Fibroblast of lung (primary cell): ENCODE data around the gene ADD3.

Source experiments
- EZH2 ChIP-seq: IDR thresholded peaks from 2 replicates; pipeline ENCODE4 v1.5.1; 2012; ENCODE audit warnings: low read length, control low read depth, mild to moderate bottlenecking; ENCODE audit errors: missing control alignments
- TF ChIP-seq, protein P1 (sequence below), 2 donors: IDR thresholded peaks in 1 of 2; conservative IDR thresholded peaks in 1 of 2; 1 replicate in 1 of 2; 2 replicates in 1 of 2; pipeline ENCODE4 v1.5.1; 2011 to 2012; ENCODE audit warnings: low read length in 2 of 2, control low read depth in 1 of 2, inconsistent platforms in 1 of 2, low read depth in 1 of 2, mild to moderate bottlenecking in 1 of 2

DNA sequence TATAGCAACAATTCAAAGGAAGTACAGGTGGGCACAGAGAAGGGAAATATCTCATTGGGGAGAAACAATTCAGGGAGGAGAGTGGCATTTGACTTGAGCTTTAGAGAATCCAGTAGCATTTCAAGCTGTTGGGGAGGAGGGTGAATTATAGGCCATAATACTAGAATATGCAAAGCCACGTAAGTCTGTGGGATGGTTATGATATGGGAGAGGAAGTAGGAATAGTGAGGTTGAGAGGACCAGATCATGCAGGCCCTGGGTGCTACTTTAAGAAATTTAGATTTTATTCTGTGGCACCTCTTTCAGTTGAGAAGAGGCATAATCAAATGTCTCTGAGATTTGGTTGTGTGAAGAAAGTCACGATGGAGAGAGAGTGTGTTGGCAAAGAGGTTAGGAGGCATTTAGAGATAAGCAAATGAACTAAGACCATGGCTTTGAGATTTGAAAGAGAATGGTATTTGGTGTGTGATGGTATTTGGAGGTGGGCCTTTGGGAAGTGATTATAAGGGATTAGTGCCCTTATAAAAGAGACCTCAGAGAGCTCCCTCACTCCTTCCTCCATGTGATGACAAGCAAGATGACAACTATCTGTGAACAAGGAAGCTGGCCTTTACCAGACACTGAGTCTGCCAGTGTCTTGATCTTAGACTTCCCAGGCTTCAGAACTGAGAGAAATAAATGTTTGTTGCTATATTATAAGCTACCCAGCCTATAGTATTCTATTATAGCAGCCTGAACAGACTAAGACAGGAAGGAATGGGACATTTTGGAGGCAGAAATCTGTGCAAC, 15.1 kb downstream of the ADD3 start:
- TF ChIP-seq EZH2 = no peak
- TF ChIP-seq, protein P1, sequence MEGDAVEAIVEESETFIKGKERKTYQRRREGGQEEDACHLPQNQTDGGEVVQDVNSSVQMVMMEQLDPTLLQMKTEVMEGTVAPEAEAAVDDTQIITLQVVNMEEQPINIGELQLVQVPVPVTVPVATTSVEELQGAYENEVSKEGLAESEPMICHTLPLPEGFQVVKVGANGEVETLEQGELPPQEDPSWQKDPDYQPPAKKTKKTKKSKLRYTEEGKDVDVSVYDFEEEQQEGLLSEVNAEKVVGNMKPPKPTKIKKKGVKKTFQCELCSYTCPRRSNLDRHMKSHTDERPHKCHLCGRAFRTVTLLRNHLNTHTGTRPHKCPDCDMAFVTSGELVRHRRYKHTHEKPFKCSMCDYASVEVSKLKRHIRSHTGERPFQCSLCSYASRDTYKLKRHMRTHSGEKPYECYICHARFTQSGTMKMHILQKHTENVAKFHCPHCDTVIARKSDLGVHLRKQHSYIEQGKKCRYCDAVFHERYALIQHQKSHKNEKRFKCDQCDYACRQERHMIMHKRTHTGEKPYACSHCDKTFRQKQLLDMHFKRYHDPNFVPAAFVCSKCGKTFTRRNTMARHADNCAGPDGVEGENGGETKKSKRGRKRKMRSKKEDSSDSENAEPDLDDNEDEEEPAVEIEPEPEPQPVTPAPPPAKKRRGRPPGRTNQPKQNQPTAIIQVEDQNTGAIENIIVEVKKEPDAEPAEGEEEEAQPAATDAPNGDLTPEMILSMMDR (conservative IDR thresholded peaks at IDR 0.05 in 1 of 2, IDR thresholded peaks at IDR 0.05 in 1 of 2; ENCODE audit: low read depth in 1 of 2, low read length in 2 of 2) = no peak
